ENCODE results near the gene MAN1B1. TPM values are rescaled to one million over a fixed set of nuclear protein-coding genes. Genes with fewer than 3 reads are reported as not detected.

Gene MAN1B1
- total and polyA plus RNA-seq, 2 donors (not counting 1 experiment from before 2014, with no cell fraction given): 45.5 to 96.6 TPM

DNA sequence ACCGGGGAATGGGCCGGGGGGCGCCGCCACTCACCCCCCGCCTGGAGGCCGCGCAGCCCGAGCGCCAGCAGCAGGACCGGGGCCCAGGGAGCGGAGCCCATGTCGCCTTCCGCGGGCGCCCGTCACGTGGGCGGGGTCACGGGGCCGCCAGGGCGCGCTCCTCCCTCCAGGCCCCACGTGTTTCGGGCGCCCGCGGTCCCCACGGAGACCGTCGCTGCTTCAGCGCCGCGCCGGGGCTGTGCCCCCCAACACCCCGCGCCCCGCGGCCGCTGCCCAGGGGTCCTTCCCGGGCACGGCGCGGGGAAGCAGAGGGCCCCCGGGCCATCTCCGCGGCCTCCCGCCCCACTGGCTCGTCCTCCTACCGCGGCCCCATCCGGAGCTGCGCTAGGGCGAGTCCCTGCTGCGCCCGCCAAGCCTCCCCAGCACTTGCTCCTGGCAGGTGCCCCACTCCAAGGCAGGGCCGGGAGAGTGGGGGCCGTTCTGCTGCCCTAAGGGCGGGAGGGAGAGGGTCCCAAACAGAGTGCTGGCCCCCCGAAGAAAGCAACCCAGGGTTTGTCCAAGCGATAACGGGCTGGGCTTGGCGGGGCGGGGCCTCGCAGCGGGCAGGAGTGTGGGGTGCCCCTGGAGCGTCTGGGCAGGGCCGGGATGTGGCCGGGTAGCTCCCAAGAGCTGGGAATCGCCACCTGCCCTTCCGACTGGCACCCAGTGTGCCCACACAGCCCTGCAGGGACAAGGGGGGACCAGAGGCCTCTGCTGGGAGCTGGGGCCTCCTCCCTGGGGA is 28.0 kb downstream of the MAN1B1 start, which contains the start of gene DPP7:
DPP7 (minus strand) TSS at position 121 of the 781 bp plus-strand sequence; CDS start at position 101, 20 bp downstream.
- peak in 1 of 2 donors; percentile 39 for DNase-seq (ENCODE audit: low read depth in 2 of 2)
- H3K36me3 ChIP-seq (ENCODE audit: control insufficient read depth, insufficient read depth, low read length): peaks cover 13% of the 10 kb centered on the region
- no peak within 1 kb of the TSS for H3K27ac ChIP-seq (ENCODE audit: insufficient read depth, low read length)
- no peaks in the 10 kb centered on the region for H4K20me1 ChIP-seq (ENCODE audit: control insufficient read depth, extremely low read depth, insufficient read depth, low read length)
- H3K4me1 ChIP-seq (ENCODE audit: control insufficient read depth, extremely low read depth, insufficient read depth, low read length): no peaks in the 10 kb centered on the region
- H3K27me3 ChIP-seq (ENCODE audit: control insufficient read depth, insufficient read depth, low read length): no peaks in the 10 kb centered on the region
- peak within 1 kb of the TSS; percentile 23 to 64 (median 26) for H3K4me3 ChIP-seq (replicated peaks in 1 of 4; ENCODE audit: control extremely low read depth in 1 of 4, insufficient read depth in 1 of 4, low read depth in 3 of 4, low read length in 4 of 4)
- H2AFZ ChIP-seq (ENCODE audit: low read length): no peak within 1 kb of the TSS
- H3K9me3 ChIP-seq (ENCODE audit: control insufficient read depth, insufficient read depth, low read depth, low read length): no peaks in the 10 kb centered on the region
- TF ChIP-seq CTCF (conservative IDR thresholded peaks at IDR 0.05 in 1 of 2, IDR thresholded peaks at IDR 0.05 in 1 of 2; ENCODE audit: low read depth in 1 of 2, low read length in 2 of 2): no peak
- TF ChIP-seq EZH2 (IDR thresholded peaks at IDR 0.05; ENCODE audit: low read length, missing control alignments): no peak
- peak within 1 kb of the TSS; percentile 51 for H3K4me2 ChIP-seq (ENCODE audit: extremely low read depth, insufficient read depth, low read length)
- no peaks in the 10 kb centered on the region for H3K79me2 ChIP-seq (ENCODE audit: control insufficient read depth, insufficient read depth, low read length)
- H3K9ac ChIP-seq (ENCODE audit: insufficient read depth, low read length): peak within 1 kb of the TSS; percentile 50

GRCh38 chr9:137115394-137116026 is 28.7 kb downstream of the MAN1B1 start:
- H3K27me3 ChIP-seq (ENCODE audit: control insufficient read depth, insufficient read depth, low read length): no peaks in the 10 kb centered on the region
- H3K9me3 ChIP-seq (ENCODE audit: control insufficient read depth, insufficient read depth, low read depth, low read length): no peaks in the 10 kb centered on the region
- no peak overlapping the region for H3K4me2 ChIP-seq (ENCODE audit: extremely low read depth, insufficient read depth, low read length)
- no peaks in the 10 kb centered on the region for H4K20me1 ChIP-seq (ENCODE audit: control insufficient read depth, extremely low read depth, insufficient read depth, low read length)
- TF ChIP-seq EZH2 (IDR thresholded peaks at IDR 0.05; ENCODE audit: low read length, missing control alignments) (no peak), CTCF (conservative IDR thresholded peaks at IDR 0.05 in 1 of 2, IDR thresholded peaks at IDR 0.05 in 1 of 2; ENCODE audit: low read depth in 1 of 2, low read length in 2 of 2) (no peak)
- DNase-seq (ENCODE audit: low read depth in 2 of 2): no peak
- peaks cover 9% of the 10 kb centered on the region for H3K36me3 ChIP-seq (ENCODE audit: control insufficient read depth, insufficient read depth, low read length)
- no peaks in the 10 kb centered on the region for H3K79me2 ChIP-seq (ENCODE audit: control insufficient read depth, insufficient read depth, low read length)
- H3K4me1 ChIP-seq (ENCODE audit: control insufficient read depth, extremely low read depth, insufficient read depth, low read length): no peaks in the 10 kb centered on the region
- no peak overlapping the region for H2AFZ ChIP-seq (ENCODE audit: low read length)
- no peak overlapping the region for H3K27ac ChIP-seq (ENCODE audit: insufficient read depth, low read length)
- no peak overlapping the region for H3K4me3 ChIP-seq (replicated peaks in 1 of 4; ENCODE audit: control extremely low read depth in 1 of 4, insufficient read depth in 1 of 4, low read depth in 3 of 4, low read length in 4 of 4)
- no peak overlapping the region for H3K9ac ChIP-seq (ENCODE audit: insufficient read depth, low read length)

DNA sequence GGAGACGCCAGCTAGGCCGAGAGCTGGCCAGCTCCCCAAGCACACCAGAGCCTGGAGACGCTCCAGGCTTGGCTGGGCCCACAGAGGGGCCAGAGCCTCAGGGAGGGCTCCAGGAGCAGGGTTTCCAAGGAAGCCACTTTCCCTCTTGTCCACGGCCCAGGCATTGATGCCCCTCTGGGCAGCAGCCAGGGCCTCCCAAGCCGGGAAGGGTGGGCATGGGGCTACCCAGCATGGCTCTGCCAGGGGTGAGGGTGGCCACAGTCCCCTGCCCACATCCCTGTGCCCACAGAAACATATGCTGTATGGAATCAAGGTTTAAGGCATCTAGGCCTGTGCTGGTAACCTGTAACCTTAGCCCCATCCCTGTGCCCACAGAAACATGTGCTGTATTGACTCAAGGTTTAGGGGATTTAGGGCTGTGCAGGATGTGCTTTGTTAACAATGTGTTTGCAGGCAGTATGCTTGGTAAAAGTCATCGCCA is 29.3 kb downstream of the MAN1B1 start:
- Histone ChIP-seq H2AFZ (ENCODE audit: low read length) (no peak overlapping the region), H4K20me1 (ENCODE audit: control insufficient read depth, extremely low read depth, insufficient read depth, low read length) (no peaks in the 10 kb centered on the region), H3K4me2 (ENCODE audit: extremely low read depth, insufficient read depth, low read length) (no peak overlapping the region), H3K4me1 (ENCODE audit: control insufficient read depth, extremely low read depth, insufficient read depth, low read length) (no peaks in the 10 kb centered on the region), H3K79me2 (ENCODE audit: control insufficient read depth, insufficient read depth, low read length) (no peaks in the 10 kb centered on the region), H3K27me3 (ENCODE audit: control insufficient read depth, insufficient read depth, low read length) (no peaks in the 10 kb centered on the region), H3K36me3 (ENCODE audit: control insufficient read depth, insufficient read depth, low read length) (peaks cover 5% of the 10 kb centered on the region), H3K4me3 (replicated peaks in 1 of 4; ENCODE audit: control extremely low read depth in 1 of 4, insufficient read depth in 1 of 4, low read depth in 3 of 4, low read length in 4 of 4) (no peak overlapping the region), H3K9me3 (ENCODE audit: control insufficient read depth, insufficient read depth, low read depth, low read length) (no peaks in the 10 kb centered on the region), H3K27ac (ENCODE audit: insufficient read depth, low read length) (no peak overlapping the region), H3K9ac (ENCODE audit: insufficient read depth, low read length) (no peak overlapping the region)
- DNase-seq (ENCODE audit: low read depth in 2 of 2): no peak
- TF ChIP-seq CTCF (conservative IDR thresholded peaks at IDR 0.05 in 1 of 2, IDR thresholded peaks at IDR 0.05 in 1 of 2; ENCODE audit: low read depth in 1 of 2, low read length in 2 of 2) (no peak), EZH2 (IDR thresholded peaks at IDR 0.05; ENCODE audit: low read length, missing control alignments) (no peak)

Measured in fibroblast of lung (primary cell).